HepG2 (cell line): ENCODE measurements around the gene TFAP2A.

Experiments used
- EZH2 ChIP-seq: conservative IDR thresholded peaks from 2 replicates; pipeline ENCODE4 v1.6.1; 2012; ENCODE audit warnings: mild to moderate bottlenecking, low read depth, low read length, moderate library complexity
- GABPA ChIP-seq, 2 experiments: IDR thresholded peaks; 2 replicates each; pipeline ENCODE4 v1.6.1; 2011 to 2016; ENCODE audit warnings: low read depth in 2 of 2, low read length in 1 of 2, missing biosample characterization in 1 of 2, missing genetic modification characterization in 1 of 2
- GTF2F1 ChIP-seq: fragments of 150-350 bp; IDR thresholded peaks from 2 replicates; pipeline ENCODE4 v1.6.1; 2014; ENCODE audit warnings: low read length
- IRF9 ChIP-seq: sonication (generic); formaldehyde crosslinking; IDR thresholded peaks from 2 replicates; pipeline ENCODE4 v1.8.0; 2022; ENCODE audit warnings: missing genetic modification reagents, mild to moderate bottlenecking, borderline replicate concordance
- MTA3 ChIP-seq: sonication (generic); formaldehyde crosslinking; IDR thresholded peaks from 2 replicates; pipeline ENCODE4 v1.4.0; 2020; ENCODE audit warnings: missing genetic modification reagents
- MYC ChIP-seq: sonication (generic); formaldehyde crosslinking; IDR thresholded peaks from 2 replicates; pipeline ENCODE4 v1.9.0; 2021; ENCODE audit warnings: missing genetic modification reagents, borderline replicate concordance
- POLR2A ChIP-seq, 2 experiments: IDR thresholded peaks; 2 replicates each; pipeline ENCODE4 v1.6.1; 2011; ENCODE audit warnings: low read depth in 2 of 2, low read length in 2 of 2, mild to moderate bottlenecking in 1 of 2, moderate library complexity in 1 of 2; ENCODE audit not compliant: insufficient read depth in 1 of 2

- no peak for TF ChIP-seq GTF2F1
- TF ChIP-seq GABPA (IDR thresholded peaks at IDR 0.05; ENCODE audit: low read depth, low read length): no peak
- TF ChIP-seq GABPA (CRISPR knock-in tag; IDR thresholded peaks at IDR 0.05; ENCODE audit: low read depth): no peak
- TF ChIP-seq POLR2A (IDR thresholded peaks at IDR 0.05; ENCODE audit: insufficient read depth in 1 of 2, low read depth in 2 of 2, low read length in 2 of 2): no peak
- TF ChIP-seq IRF9 (CRISPR knock-in tag): no peak
- no peak for TF ChIP-seq MYC (CRISPR knock-in tag)
- TF ChIP-seq MTA3: no peak
- TF ChIP-seq EZH2: no peak; the same call in none of the 2 replicates
Measured at GRCh38 chr6:10384091-10384609, 30.7 kb downstream of the TFAP2A start.
